ENCODE results near the gene THBS2.
"Not testable (repeated sequence)": the region's sequence is repeated elsewhere in the genome, so short reads cannot be mapped to it uniquely, and the experiment has no call there.

Gene THBS2

GRCh38 chr6:169253337-169254238, at the start of gene THBS2:
THBS2 (minus strand) TSS chr6:169253846; CDS start chr6:169250784, 3,062 bp downstream.
- no peak for DNase-seq (ENCODE audit: low read depth)

DNA sequence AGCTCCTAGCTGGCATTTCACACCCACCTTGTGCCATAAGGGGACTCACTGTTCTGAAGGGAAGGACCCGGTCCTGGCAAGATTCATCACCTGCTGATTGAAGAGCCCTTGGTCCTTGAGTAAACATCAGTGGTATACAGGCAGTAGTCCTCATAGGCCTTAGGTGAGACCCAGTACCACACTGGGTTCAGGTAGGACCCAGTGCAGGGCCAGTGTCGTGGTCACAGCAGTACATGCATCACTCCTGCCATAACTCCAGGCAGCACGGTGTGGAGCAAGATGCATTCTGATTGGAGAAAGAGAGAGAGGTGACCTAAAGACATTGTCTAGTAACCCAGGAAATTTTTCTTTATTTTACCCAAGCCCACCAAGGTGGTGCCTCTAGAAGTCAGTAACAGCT, 49.1 kb upstream of the THBS2 start:
- DNase-seq (ENCODE audit: low read depth), result no peak

GRCh38 chr6:169302255-169302654, 48.6 kb upstream of the THBS2 start:
- no peak for DNase-seq (ENCODE audit: low read depth)

GRCh38 chr6:169300916-169301315, 47.3 kb upstream of the THBS2 start:
- DNase-seq (ENCODE audit: low read depth), result no peak

- DNase-seq (ENCODE audit: low read depth), result not testable (repeated sequence)
Measured at GRCh38 chr6:169298626-169299025, 45.0 kb upstream of the THBS2 start.

DNA sequence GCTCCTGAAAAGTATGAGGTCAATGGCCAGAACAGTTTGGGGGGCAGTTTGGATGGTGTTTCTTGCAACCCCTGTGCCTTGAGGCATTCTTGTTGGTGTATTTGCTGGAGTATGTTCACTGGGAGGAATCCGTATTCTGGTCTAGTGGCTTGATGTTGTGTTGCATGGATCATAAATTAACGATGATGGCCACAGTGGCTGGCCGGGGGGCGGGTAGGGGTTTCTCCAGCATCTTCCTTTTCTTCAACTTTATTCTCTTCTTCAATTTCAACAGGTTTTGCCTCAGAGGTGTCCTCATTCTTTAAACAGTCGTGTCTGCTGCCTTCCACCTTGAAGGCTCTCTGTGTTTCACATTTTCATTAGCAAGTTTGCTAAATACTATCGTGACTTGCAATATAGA, 43.0 kb upstream of the THBS2 start:
- no peak for DNase-seq (ENCODE audit: low read depth)

DNA sequence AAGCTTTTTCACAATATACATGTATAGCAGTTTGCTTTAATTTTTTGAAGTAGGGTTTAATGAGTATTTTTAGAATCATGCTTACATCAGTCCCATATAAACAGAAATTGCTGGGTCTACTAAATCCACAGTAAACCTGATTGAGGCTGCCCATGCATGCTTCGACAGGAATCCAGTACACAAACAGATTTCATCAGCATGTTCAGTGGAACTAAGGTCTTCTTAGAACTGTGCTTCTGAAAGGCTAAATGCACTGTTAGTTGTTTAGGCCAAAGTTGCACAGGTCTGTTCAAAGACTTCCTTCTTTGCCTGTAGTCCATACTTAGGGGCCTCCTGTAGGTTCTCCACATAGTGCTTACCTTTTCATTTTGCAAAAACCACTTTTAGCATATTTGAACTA, 42.5 kb upstream of the THBS2 start:
- no peak for DNase-seq (ENCODE audit: low read depth)

GRCh38 chr6:169293196-169293595, 39.5 kb upstream of the THBS2 start:
- DNase-seq (ENCODE audit: low read depth), result no peak

GRCh38 chr6:169292338-169293124, 38.9 kb upstream of the THBS2 start:
- DNase-seq (ENCODE audit: low read depth), result no peak

DNA sequence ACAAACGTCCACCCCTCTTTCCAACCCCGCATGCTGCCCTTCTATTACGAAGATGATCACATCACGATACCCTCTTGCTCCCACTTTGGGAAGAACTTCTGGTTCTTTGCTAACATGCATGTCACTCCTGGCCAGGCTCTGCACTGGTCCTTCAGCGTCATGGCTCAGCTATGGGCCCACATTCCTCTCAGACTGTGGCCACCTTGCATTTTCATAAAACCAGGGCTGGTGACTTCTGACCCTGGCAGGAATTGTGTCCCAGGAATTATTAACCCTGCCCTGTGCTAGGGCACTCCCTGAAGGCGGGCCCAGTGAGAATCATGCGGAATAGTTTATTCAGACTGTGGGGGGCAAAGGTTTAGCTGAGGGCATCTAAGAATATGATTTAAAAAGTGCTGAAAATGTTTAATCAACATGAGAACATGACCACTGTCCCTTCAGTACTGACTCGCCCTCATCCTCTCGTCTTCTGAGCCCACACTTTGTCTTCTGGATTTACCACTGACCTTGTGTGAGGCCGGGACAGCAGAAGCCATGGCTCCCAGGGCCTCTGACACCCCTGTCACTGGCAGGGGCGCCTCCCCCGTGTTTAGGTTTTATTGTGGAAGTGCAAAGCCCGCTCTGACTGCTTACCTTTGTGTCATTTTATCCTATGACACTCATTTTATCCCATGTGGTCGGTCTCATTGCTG, 38.1 kb upstream of the THBS2 start:
- no peak for DNase-seq (ENCODE audit: low read depth)

GRCh38 chr6:169291148-169291547, 37.5 kb upstream of the THBS2 start:
- DNase-seq (ENCODE audit: low read depth), result no peak

DNA sequence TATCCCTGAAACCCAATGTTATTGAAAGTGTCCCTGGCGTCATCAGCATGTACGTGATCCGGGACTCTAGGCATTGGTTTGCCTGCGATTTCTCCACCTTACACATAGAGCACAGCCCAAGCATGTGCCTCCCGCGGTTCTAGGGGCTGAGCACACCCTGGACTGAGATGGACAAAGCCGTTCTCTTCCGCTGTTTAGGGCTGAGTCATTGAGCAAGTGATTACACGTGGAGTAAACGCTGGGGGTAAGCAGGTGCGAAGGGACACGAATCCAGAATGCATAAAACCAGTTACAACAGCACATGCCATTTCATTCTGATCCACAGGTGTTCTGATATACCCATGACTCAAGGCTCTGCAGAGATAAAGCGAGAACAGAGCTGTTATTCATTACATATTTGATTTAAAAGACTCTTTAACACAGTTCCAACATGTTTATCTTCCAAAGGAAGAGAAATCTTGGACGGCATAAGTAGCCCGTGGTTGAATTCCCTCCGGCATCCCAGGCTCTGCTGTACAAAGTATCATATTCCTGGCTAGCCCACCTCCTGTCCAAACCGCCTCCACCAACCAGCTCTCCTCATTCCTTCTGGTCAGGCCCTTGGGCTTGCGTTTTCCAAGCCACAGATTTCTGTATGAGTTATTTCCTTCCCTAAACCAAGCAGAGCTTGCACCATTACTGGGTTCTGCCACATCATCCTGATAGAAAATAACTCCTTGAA, 36.1 kb upstream of the THBS2 start:
- no peak for DNase-seq (ENCODE audit: low read depth)

DNA sequence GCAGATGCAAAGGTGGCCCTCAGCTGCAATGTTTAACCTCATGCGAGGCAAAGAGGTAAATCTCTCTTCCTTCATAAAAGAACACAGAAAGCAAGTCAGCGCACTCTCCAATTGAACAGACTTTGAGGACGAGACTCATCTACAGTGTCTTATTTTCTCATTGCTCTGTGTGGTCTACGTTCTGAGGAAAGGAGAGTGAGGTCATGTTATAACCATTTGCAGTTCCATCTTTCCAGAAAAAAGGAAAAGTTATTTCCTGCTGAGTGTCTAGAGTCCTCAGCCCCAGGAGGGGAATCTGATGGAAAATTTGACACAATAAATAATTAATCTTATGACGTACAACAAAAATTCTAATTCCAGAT, 35.6 kb upstream of the THBS2 start:
- DNase-seq (ENCODE audit: low read depth), result no peak

DNA sequence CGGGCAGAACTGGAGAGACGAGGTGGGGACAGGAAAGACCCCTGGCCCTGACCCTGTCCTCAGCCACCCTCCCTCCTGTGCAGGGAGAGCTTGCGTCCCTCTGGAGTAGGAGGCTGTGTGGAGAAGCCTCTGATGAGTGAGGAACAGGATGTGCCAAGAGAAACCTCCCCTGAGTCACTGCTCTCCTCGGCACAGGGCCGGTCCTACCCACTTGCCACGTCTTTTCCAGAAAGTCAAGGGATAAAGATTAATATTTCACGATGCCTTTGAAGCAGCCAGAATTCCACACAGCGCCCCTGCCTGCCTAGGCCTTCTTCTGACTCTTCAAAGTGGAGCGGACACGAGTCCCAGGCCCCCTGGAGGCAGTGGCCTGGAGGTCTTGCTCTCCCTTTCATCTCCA, 34.9 kb upstream of the THBS2 start:
- DNase-seq (ENCODE audit: low read depth), result no peak

GRCh38 chr6:169287675-169288074, 34.0 kb upstream of the THBS2 start:
- no peak for DNase-seq (ENCODE audit: low read depth)

DNA sequence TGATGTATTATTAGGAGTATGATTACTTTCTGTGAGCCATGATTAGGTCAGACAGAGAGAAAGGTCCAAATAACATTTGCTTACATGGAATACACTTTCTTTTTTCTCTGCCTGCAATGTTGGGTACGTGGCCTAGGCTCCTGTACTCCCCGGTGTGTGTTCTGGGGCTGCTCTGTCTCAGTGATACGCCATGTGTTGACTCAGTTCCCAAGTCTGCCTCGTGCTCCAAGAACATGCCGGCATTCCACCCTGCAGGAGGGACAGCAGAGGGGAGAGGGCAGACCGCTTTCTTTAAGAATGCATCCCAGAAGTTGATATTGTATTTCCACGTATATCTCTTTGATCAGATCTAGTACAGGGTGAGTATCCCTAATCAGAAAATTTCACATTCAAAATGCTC, 33.3 kb upstream of the THBS2 start:
- no peak for DNase-seq (ENCODE audit: low read depth)

GRCh38 chr6:169285165-169285564, 31.5 kb upstream of the THBS2 start:
- DNase-seq (ENCODE audit: low read depth), result no peak

- no peak for DNase-seq (ENCODE audit: low read depth)
Measured at GRCh38 chr6:169283924-169284323, 30.3 kb upstream of the THBS2 start.

- no peak for DNase-seq (ENCODE audit: low read depth)
Measured at GRCh38 chr6:169282043-169282442, 28.4 kb upstream of the THBS2 start.

GRCh38 chr6:169277619-169278018, 24.0 kb upstream of the THBS2 start:
- no peak for DNase-seq (ENCODE audit: low read depth)

- no peak for DNase-seq (ENCODE audit: low read depth)
Measured at GRCh38 chr6:169274781-169275180, 21.1 kb upstream of the THBS2 start.

DNA sequence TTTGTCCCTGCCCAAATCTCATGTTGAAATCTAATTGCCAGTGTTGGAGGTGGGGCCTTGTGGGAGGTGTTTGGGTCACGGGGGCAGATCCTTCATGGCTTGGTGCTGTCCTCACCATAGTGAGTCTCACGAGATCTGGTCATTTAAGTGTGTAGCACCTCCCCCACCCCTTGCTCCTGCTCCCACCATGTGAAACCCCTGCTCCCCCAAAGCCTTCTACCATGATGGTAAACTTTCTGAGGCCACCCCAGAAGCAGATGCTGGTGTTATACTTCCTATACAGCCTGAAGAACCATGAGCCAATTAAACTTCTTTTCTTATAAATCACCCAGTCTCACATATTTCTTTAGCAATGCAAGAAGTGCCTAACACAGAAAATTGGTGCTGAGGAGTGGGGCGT, 19.9 kb upstream of the THBS2 start:
- no peak for DNase-seq (ENCODE audit: low read depth)

Data from stimulated activated CD8-positive, alpha-beta memory T cell treated with anti-CD3 and anti-CD28 coated beads, Interleukin-12 subunit alpha, Interleukin-12 subunit beta, amount 100 ng/mL, for 1 hour (primary cell).